IMR-90 (cell line): ENCODE data around the gene ZNF469. TPM values are rescaled to one million over a fixed set of nuclear protein-coding genes. Genes with fewer than 3 reads are reported as not detected.
A peak's percentile ranks its signal among the peaks of the same experiment; 100 is the strongest.

ENCODE experiments used
- ATAC-seq: fragments of 200-7000 bp; cut with Tn5 transposase; 2 replicates; pipeline ENCODE4 v1.9.1; 2020; ENCODE audit warnings: low read depth, mild to moderate bottlenecking, moderate library complexity
- BruUV-seq: library from RNA; stranded (reverse); fragments of 400-500 nt; replicated peaks from 2 replicates; lab custom pipeline; 2021; lab: Mats Ljungman, UMichigan
- CTCF ChIA-PET: fragments of 300-600 bp; formaldehyde crosslinking; extraction: SDS; loops from one replicate; lab custom pipeline; 2021; ENCODE audit warnings: antibody characterized with exemption; lab: Yijun Ruan, JAX
- POLR2A ChIA-PET: fragments of 300-600 bp; sonication (Branson Sonifier 250); formaldehyde crosslinking; loops from one replicate; lab custom pipeline; 2022; ENCODE audit warnings: antibody characterized with exemption; ENCODE audit not compliant: unreplicated experiment; lab: Charles Lee
- DNase-seq: peaks from one replicate; pipeline ENCODE4 v3.0.0; 2013
- H2AFZ ChIP-seq: replicated peaks from 2 replicates; pipeline ENCODE3; 2013; ENCODE audit warnings: low read length, mild to moderate bottlenecking; ENCODE audit not compliant: poor library complexity
- H2AK5ac ChIP-seq: 2 replicates; pipeline ENCODE4 v1.6.1; 2013; ENCODE audit warnings: low read depth, low read length, inconsistent platforms
- H2AK9ac ChIP-seq: replicated peaks from 2 replicates; pipeline ENCODE3; 2013; ENCODE audit warnings: mild to moderate bottlenecking, low read depth, low read length, moderate library complexity; ENCODE audit not compliant: poor library complexity
- H2BK120ac ChIP-seq: 2 replicates; pipeline ENCODE4 v1.6.1; 2013; ENCODE audit warnings: low read depth, low read length, inconsistent platforms
- H2BK15ac ChIP-seq: 3 replicates; pipeline ENCODE4 v1.6.1; 2013; ENCODE audit warnings: low read depth, low read length, inconsistent platforms
- H2BK20ac ChIP-seq: 2 replicates; pipeline ENCODE4 v1.6.1; 2013; ENCODE audit warnings: low read depth, mild to moderate bottlenecking, inconsistent platforms, low read length, moderate library complexity
- H2BK5ac ChIP-seq: 2 replicates; pipeline ENCODE4 v1.6.1; 2013; ENCODE audit warnings: mild to moderate bottlenecking, low read depth, low read length, inconsistent platforms; ENCODE audit not compliant: poor library complexity, severe bottlenecking
- H3K14ac ChIP-seq: replicated peaks from 2 replicates; pipeline ENCODE4 v1.6.1; 2013; ENCODE audit warnings: low read depth, low read length, inconsistent platforms
- H3K18ac ChIP-seq: 2 replicates; pipeline ENCODE4 v1.6.1; 2013; ENCODE audit warnings: low read depth, low read length, control low read depth
- H3K23ac ChIP-seq: 2 replicates; pipeline ENCODE4 v1.6.1; 2013; ENCODE audit warnings: low read depth, low read length, inconsistent platforms
- H3K27ac ChIP-seq: 2 replicates; pipeline ENCODE4 v1.5.1; 2013; ENCODE audit warnings: mild to moderate bottlenecking, control low read depth, low read length; ENCODE audit not compliant: insufficient read depth
- H3K27me3 ChIP-seq: 2 replicates; pipeline ENCODE4 v1.6.1; 2013; ENCODE audit warnings: low read length; ENCODE audit not compliant: control insufficient read depth, insufficient read depth
- H3K36me3 ChIP-seq: 2 replicates; pipeline ENCODE4 v1.6.1; 2013; ENCODE audit warnings: low read length, mixed read lengths; ENCODE audit not compliant: control insufficient read depth, insufficient read depth
- H3K4ac ChIP-seq: 2 replicates; pipeline ENCODE4 v1.6.1; 2013; ENCODE audit warnings: low read depth, low read length, inconsistent platforms
- H3K4me1 ChIP-seq: 2 replicates; pipeline ENCODE4 v1.6.1; 2013; ENCODE audit warnings: low read length, mixed read lengths; ENCODE audit not compliant: control insufficient read depth, insufficient read depth
- H3K4me2 ChIP-seq: 2 replicates; pipeline ENCODE4 v1.6.1; 2013; ENCODE audit warnings: low read depth, mild to moderate bottlenecking, control low read depth, low read length, moderate library complexity
- H3K4me3 ChIP-seq: 2 replicates; pipeline ENCODE4 v1.5.1; 2013; ENCODE audit warnings: low read depth, mild to moderate bottlenecking, control low read depth, low read length, moderate library complexity; ENCODE audit not compliant: insufficient read depth
- H3K56ac ChIP-seq: 2 replicates; pipeline ENCODE4 v1.6.1; 2013; ENCODE audit warnings: low read length, inconsistent platforms; ENCODE audit not compliant: insufficient read depth; ENCODE audit errors: extremely low read depth
- H3K79me1 ChIP-seq, 2 experiments: 2 replicates each; pipeline ENCODE4 v1.6.1; 2013; ENCODE audit warnings: low read length in 2 of 2, inconsistent platforms in 1 of 2, low read depth in 1 of 2
- H3K9ac ChIP-seq: 2 replicates; pipeline ENCODE4 v1.6.1; 2013; ENCODE audit warnings: low read depth, low read length, control low read depth
- H3K9me1 ChIP-seq: 2 replicates; pipeline ENCODE4 v1.6.1; 2013; ENCODE audit warnings: low read length, inconsistent platforms; ENCODE audit not compliant: insufficient read depth
- H3K9me3 ChIP-seq: 2 replicates; pipeline ENCODE4 v1.6.1; 2013; ENCODE audit warnings: low read length; ENCODE audit not compliant: control insufficient read depth, insufficient read depth
- H4K20me1 ChIP-seq: 2 replicates; pipeline ENCODE4 v1.6.1; 2013; ENCODE audit warnings: low read length, inconsistent platforms; ENCODE audit not compliant: insufficient read depth
- H4K5ac ChIP-seq: 2 replicates; pipeline ENCODE4 v1.6.1; 2013; ENCODE audit warnings: mild to moderate bottlenecking, low read depth, low read length, control low read depth
- H4K8ac ChIP-seq, 2 experiments: 2 replicates each; pipeline ENCODE4 v1.6.1; 2013; ENCODE audit warnings: low read depth in 2 of 2, low read length in 2 of 2, control low read depth in 1 of 2, inconsistent platforms in 1 of 2
- H4K91ac ChIP-seq: 2 replicates; pipeline ENCODE4 v1.6.1; 2013; ENCODE audit warnings: low read depth, low read length, inconsistent platforms; ENCODE audit not compliant: insufficient read depth
- BHLHE40 ChIP-seq: fragments of 150-350 bp; IDR thresholded peaks from 2 replicates; pipeline ENCODE4 v1.6.1; 2016; ENCODE audit warnings: mild to moderate bottlenecking, low read depth, low read length
- CEBPB ChIP-seq: IDR thresholded peaks from 2 replicates; pipeline ENCODE4 v1.6.1; 2012; ENCODE audit warnings: low read depth, low read length, improper control_type of control experiment
- CTCF ChIP-seq: conservative IDR thresholded peaks from 2 replicates; pipeline ENCODE4 v1.5.1; 2012; ENCODE audit warnings: mild to moderate bottlenecking, low read depth, low read length, improper control_type of control experiment
- ELK1 ChIP-seq: fragments of 150-350 bp; IDR thresholded peaks from 2 replicates; pipeline ENCODE4 v1.6.1; 2016; ENCODE audit warnings: low read depth, mild to moderate bottlenecking, low read length, moderate library complexity, borderline replicate concordance
- MXI1 ChIP-seq: IDR thresholded peaks from 2 replicates; pipeline ENCODE4 v1.6.1; 2012; ENCODE audit warnings: low read depth, mild to moderate bottlenecking, low read length, moderate library complexity, borderline replicate concordance
- NFE2L2 ChIP-seq: fragments of 150-350 bp; IDR thresholded peaks from 2 replicates; pipeline ENCODE4 v1.6.1; 2016; ENCODE audit warnings: low read depth, mild to moderate bottlenecking, low read length
- POLR2A ChIP-seq: IDR thresholded peaks from 2 replicates; pipeline ENCODE4 v1.6.1; 2012; ENCODE audit warnings: mild to moderate bottlenecking, low read depth, low read length
- RAD21 ChIP-seq: IDR thresholded peaks from 2 replicates; pipeline ENCODE4 v1.6.1; 2012; ENCODE audit warnings: low read length, improper control_type of control experiment
- RCOR1 ChIP-seq: IDR thresholded peaks from 2 replicates; pipeline ENCODE4 v1.6.1; 2012; ENCODE audit warnings: mild to moderate bottlenecking, low read length, improper control_type of control experiment; ENCODE audit not compliant: insufficient replicate concordance
- RFX5 ChIP-seq: IDR thresholded peaks from 2 replicates; pipeline ENCODE4 v1.8.0; 2012; ENCODE audit warnings: low read depth, mild to moderate bottlenecking, low read length, moderate library complexity
- WGBS, 2 experiments: methylation state at CpG; one replicate each; pipeline versions ENCODE4 v1.1.5 to v1.1.7; 2013; ENCODE audit warnings: missing lambda C conversion rate in 2 of 2; ENCODE audit not compliant: insufficient read length in 1 of 2; ENCODE audit errors: extremely low coverage in 2 of 2; 5-methylcytosine and 5-hydroxymethylcytosine counted together
- dilution Hi-C: fragments of 300-500 bp; cut with HindIII; formaldehyde crosslinking; loops from one replicate; pipeline ENCODE4 v1.14.3; 2018; ENCODE audit warnings: low sequenced_read_pairs; ENCODE audit not compliant: unreplicated experiment
- in situ Hi-C: fragments of 300-500 bp; cut with MboI; formaldehyde crosslinking; loops from 3 replicates; pipeline ENCODE4 v1.14.3; 2019; ENCODE audit warnings: low sequenced_read_pairs, inconsistent platforms, mixed read lengths
- intact Hi-C: fragments of 100-400 bp; cut with micrococcal nuclease; formaldehyde crosslinking; loops from 2 replicates; pipeline ENCODE4 v1.10.0; 2022
- polyA plus RNA-seq, 3 experiments: library from polyadenylated mRNA; depleted of rRNA; stranded (reverse); fragments of >200 nt; gene quantifications; 2 replicates each; pipeline ENCODE4 v1.2.3, GENCODE V29; 2012; ENCODE audit warnings: low replicate concordance in 1 of 3
- total RNA-seq: library from RNA; depleted of rRNA; stranded (reverse); fragments of >200 nt; gene quantifications from 2 replicates; pipeline ENCODE4 v1.2.3, GENCODE V29; 2012

The ZNF469 gene
- total and polyA plus RNA-seq, 2 of the 4 experiments (the other 2 are of a cell fraction): 1.1 to 13.3 TPM

- ATAC-seq: no peak
- Histone ChIP-seq H2BK120ac (no peak overlapping the region), H3K56ac (no peak overlapping the region), H3K9me1 (peaks cover 16% of the 10 kb centered on the region), H2AFZ (peak overlapping the region; percentile 56), H3K9me3 (no peaks in the 10 kb centered on the region), H4K20me1 (peaks cover 100% of the 10 kb centered on the region), H3K4me1 (peaks cover 8% of the 10 kb centered on the region; the same call in 1 of the 2 replicates), H4K8ac (no peak overlapping the region), H3K79me1 (peaks cover 8 to 92% of the 10 kb centered on the region in 2 experiments; a peak in 3 of 4 replicates), H2BK15ac (no peak overlapping the region), H2BK5ac (no peak overlapping the region), H3K36me3 (peaks cover 63% of the 10 kb centered on the region), H3K27ac (no peak overlapping the region), H4K5ac (no peak overlapping the region), H3K27me3 (no peaks in the 10 kb centered on the region), H3K14ac (no peak overlapping the region), H3K4me3 (no peak overlapping the region), H3K9ac (no peak overlapping the region), H2BK20ac (no peak overlapping the region), H3K4ac (no peak overlapping the region), H2AK9ac (peak overlapping the region; percentile 24), H4K91ac (no peak overlapping the region), H3K18ac (no peak overlapping the region), H3K4me2 (no peak overlapping the region), H3K23ac (no peak overlapping the region), H2AK5ac (no peak overlapping the region)
- no CpG with 5 or more reads among the region's 16 CpGs for WGBS, 2 experiments
- in situ Hi-C loops: no loop called here
- dilution Hi-C loops: no loop called here
- intact Hi-C loops: no loop called here
- CTCF ChIA-PET: no interaction called here
- BruUV-seq: no TSS peak
- POLR2A ChIA-PET: no interaction called here
- TF ChIP-seq CTCF: no peak
- no peak for TF ChIP-seq NFE2L2
- no peak for TF ChIP-seq RAD21
- no peak for TF ChIP-seq MXI1
- TF ChIP-seq POLR2A: no peak
- TF ChIP-seq BHLHE40: no peak
- no peak for TF ChIP-seq ELK1
- no peak for TF ChIP-seq RFX5
- no peak for TF ChIP-seq CEBPB
- TF ChIP-seq RCOR1: no peak
- no peak for DNase-seq
Measured at GRCh38 chr16:88412766-88413165, 30.0 kb downstream of the ZNF469 start.
